HL-60 (cell line): Measurements from ENCODE around the gene SGK1.

Experiments used
- DNase-seq, 2 experiments: peaks; one replicate each; pipeline ENCODE4 v3.0.0-alpha.2; 2010 to 2020; ENCODE audit warnings: low read depth in 1 of 2, low spot score in 1 of 2
- H3K27ac ChIP-seq: fragments of 250-450 bp; sonication (Bioruptor Pico); replicated peaks from 2 replicates; pipeline ENCODE4 v1.5.1; 2020; ENCODE audit warnings: mild to moderate bottlenecking, moderate library complexity
- H3K27me3 ChIP-seq: fragments of 250-450 bp; sonication (Bioruptor Pico); 2 replicates; pipeline ENCODE4 v1.5.1; 2021; ENCODE audit warnings: mild to moderate bottlenecking, moderate library complexity; ENCODE audit not compliant: insufficient read depth, poor library complexity, severe bottlenecking
- H3K4me3 ChIP-seq: replicated peaks from 2 replicates; pipeline ENCODE4 v1.5.1; 2011; ENCODE audit warnings: mild to moderate bottlenecking, control low read depth, low read length; ENCODE audit not compliant: insufficient read depth
- GABPA ChIP-seq: IDR thresholded peaks from 2 replicates; pipeline ENCODE4 v1.6.1; 2012; ENCODE audit warnings: low read depth
- POLR2AphosphoS5 ChIP-seq: IDR thresholded peaks from 2 replicates; pipeline ENCODE4 v1.6.1; 2012; ENCODE audit warnings: low read depth
- SPI1 ChIP-seq: IDR thresholded peaks from 2 replicates; pipeline ENCODE4 v1.6.1; 2012; ENCODE audit warnings: low read depth, mild to moderate bottlenecking, borderline replicate concordance
- TF ChIP-seq, protein P1 (sequence below): IDR thresholded peaks from 2 replicates; pipeline ENCODE4 v1.6.1; 2012; ENCODE audit warnings: low read depth; ENCODE audit not compliant: insufficient replicate concordance
- TF ChIP-seq, protein P2 (sequence below): IDR thresholded peaks from one replicate; pipeline ENCODE4 v1.5.1; 2011; ENCODE audit warnings: low read length, control low read depth, inconsistent platforms; ENCODE audit not compliant: insufficient read depth

SGK1 gene

DNA sequence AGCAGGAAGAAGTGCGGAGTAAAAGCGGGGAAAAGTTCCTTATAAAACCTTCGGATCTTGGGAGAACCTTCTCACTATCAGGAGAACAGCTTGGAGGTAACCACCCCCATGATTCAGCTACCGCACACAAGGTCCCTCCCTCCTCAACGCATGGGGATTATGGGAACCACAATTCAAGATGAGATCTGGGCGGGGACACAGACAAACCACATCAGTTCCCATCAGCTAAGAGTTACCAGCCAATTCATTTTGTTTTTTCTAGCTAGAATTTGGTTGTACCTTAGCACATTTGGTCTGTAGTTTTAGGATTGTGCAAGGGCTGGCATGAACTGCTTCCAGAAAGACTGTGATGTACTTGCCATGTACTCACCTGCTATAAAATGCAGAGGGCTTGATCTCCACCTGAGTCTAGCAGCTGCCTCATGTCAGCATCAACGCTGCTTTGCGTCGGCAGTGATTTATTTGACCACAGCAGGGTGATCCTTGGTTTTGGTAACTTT is 170.8 kb downstream of the SGK1 start:
- Histone ChIP-seq H3K27me3 (no peaks in the 10 kb centered on the region), H3K4me3 (no peak overlapping the region), H3K27ac (no peak overlapping the region)
- TF ChIP-seq, protein P1, sequence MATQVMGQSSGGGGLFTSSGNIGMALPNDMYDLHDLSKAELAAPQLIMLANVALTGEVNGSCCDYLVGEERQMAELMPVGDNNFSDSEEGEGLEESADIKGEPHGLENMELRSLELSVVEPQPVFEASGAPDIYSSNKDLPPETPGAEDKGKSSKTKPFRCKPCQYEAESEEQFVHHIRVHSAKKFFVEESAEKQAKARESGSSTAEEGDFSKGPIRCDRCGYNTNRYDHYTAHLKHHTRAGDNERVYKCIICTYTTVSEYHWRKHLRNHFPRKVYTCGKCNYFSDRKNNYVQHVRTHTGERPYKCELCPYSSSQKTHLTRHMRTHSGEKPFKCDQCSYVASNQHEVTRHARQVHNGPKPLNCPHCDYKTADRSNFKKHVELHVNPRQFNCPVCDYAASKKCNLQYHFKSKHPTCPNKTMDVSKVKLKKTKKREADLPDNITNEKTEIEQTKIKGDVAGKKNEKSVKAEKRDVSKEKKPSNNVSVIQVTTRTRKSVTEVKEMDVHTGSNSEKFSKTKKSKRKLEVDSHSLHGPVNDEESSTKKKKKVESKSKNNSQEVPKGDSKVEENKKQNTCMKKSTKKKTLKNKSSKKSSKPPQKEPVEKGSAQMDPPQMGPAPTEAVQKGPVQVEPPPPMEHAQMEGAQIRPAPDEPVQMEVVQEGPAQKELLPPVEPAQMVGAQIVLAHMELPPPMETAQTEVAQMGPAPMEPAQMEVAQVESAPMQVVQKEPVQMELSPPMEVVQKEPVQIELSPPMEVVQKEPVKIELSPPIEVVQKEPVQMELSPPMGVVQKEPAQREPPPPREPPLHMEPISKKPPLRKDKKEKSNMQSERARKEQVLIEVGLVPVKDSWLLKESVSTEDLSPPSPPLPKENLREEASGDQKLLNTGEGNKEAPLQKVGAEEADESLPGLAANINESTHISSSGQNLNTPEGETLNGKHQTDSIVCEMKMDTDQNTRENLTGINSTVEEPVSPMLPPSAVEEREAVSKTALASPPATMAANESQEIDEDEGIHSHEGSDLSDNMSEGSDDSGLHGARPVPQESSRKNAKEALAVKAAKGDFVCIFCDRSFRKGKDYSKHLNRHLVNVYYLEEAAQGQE: no peak
- no peak for TF ChIP-seq SPI1
- no peak for TF ChIP-seq POLR2AphosphoS5
- TF ChIP-seq GABPA: no peak
- TF ChIP-seq, protein P2, sequence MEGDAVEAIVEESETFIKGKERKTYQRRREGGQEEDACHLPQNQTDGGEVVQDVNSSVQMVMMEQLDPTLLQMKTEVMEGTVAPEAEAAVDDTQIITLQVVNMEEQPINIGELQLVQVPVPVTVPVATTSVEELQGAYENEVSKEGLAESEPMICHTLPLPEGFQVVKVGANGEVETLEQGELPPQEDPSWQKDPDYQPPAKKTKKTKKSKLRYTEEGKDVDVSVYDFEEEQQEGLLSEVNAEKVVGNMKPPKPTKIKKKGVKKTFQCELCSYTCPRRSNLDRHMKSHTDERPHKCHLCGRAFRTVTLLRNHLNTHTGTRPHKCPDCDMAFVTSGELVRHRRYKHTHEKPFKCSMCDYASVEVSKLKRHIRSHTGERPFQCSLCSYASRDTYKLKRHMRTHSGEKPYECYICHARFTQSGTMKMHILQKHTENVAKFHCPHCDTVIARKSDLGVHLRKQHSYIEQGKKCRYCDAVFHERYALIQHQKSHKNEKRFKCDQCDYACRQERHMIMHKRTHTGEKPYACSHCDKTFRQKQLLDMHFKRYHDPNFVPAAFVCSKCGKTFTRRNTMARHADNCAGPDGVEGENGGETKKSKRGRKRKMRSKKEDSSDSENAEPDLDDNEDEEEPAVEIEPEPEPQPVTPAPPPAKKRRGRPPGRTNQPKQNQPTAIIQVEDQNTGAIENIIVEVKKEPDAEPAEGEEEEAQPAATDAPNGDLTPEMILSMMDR: no peak
- no peak for DNase-seq

DNA sequence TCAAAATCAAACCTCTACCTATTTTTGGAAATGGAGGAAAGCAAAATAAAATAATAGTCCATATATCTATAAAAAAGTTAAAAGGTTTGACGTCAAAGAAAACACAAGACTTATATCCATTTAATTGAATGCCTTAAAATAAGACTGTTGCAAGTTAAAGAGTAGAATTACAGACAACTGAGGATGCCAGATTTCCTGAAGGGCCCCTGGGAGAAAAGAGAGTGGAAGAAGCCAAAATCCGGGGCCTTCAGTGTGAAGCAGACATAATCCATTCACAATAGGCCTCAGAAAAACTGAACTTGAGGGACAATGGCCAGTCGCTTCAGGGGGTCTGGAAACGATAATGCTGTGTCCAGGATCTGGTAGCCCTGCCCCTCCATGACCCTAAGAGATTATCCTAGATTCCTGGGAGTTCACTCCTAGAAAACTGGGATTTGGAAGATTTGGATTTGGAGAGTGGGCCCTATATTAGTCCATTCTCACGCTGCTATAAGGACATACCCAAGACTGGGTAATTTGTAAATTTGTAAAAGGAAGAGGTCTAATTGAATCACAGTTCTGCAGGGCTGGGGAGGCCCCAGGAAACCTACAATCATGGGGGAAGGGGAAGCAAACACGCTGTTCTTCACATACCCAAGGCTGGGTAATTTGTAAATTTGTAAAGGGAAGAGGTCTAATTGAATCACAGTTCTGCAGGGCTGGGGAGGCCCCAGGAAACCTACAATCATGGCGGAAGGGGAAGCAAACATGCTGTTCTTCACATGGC is 171.5 kb downstream of the SGK1 start:
- Histone ChIP-seq H3K4me3 (no peak overlapping the region), H3K27ac (no peak overlapping the region), H3K27me3 (no peaks in the 10 kb centered on the region)
- DNase-seq: no peak
- TF ChIP-seq, protein P2: no peak
- no peak for TF ChIP-seq POLR2AphosphoS5
- TF ChIP-seq, protein P1: no peak
- no peak for TF ChIP-seq SPI1
- TF ChIP-seq GABPA: no peak

DNA sequence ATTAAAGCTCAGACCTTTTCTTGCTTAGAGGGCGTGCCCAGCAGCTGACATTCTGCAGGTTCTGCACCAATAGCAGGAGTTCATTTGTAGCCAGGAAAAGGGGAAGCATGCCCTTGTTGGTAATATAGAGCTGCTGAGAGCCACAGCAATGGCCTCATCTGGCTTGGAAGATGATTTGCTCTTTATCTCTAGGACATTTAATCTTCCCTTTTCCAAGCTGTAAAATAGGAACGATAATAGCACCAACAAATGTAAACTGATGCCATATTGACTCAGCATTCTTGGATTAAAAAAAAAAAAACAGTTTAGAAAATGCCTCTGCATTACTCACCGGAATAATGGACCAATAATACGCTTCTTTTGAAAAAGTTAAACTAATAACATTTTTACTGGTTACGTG is 172.1 kb downstream of the SGK1 start:
- DNase-seq: peak in 1 of 2 experiments; percentile 20
- H3K27ac ChIP-seq: no peak overlapping the region
- no peaks in the 10 kb centered on the region for H3K27me3 ChIP-seq
- no peak overlapping the region for H3K4me3 ChIP-seq
- TF ChIP-seq, protein P2: no peak
- TF ChIP-seq, protein P1: no peak
- TF ChIP-seq SPI1 (no peak), GABPA (no peak), POLR2AphosphoS5 (no peak)
